HG03060 (cell line): ENCODE measurements around the gene SLC26A9.
"Not testable (repeated sequence)": the region's sequence is repeated elsewhere in the genome, so short reads cannot be mapped to it uniquely, and the experiment has no call there.

Experiments
- ATAC-seq: cut with Tn5 transposase; IDR thresholded peaks from one replicate; pipeline ENCODE4 v1.9.1; 2021; ENCODE audit warnings: low read depth, moderate number of reproducible peaks; ENCODE audit not compliant: unreplicated experiment

The SLC26A9 gene

DNA sequence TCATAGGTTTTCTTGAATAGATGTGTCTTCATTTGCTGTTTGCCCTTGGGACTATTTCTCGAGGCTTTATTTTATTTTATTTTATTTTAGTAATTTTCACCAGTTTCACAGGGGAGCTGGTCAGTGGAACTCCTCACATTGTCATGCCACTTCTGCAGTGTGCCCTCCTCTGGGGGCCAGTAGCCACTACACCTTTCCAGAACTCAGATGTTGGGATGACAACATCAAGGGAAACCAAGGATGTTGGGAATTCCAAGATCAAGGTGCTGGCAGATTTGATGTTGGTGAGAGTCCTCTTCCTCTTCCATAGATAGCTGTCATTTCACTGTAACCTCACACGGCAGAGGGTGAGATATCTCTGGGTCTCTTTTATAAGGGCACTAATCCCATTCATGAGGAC is 35.5 kb downstream of the SLC26A9 start:
- ATAC-seq: no peak

- not testable (repeated sequence) for ATAC-seq
These were observed 38.2 kb downstream of the SLC26A9 start for GRCh38 chr1:205905095-205905494.

DNA sequence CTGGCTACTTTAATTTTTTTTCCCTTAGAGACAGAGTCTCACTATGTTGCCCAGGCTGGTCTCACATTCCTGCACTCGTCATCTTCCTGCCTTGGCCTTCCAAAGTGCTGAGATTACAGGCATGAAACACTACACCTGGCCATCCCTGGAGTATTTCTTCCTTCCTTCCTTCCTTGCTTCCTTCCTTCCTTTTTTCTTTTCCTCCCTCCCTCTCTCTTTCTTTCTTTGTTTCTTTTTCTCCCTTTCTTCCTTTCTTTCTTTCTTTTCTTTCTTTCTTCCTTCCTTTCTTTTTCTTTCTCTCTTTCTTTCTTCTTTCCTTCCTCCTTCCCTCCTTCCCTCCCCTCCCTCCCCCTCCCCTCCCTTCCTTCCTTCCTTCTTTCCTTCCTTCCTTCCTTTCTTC is 46.9 kb downstream of the SLC26A9 start:
- ATAC-seq: no peak

GRCh38 chr1:205894119-205894518 is 49.1 kb downstream of the SLC26A9 start:
- not testable (repeated sequence) for ATAC-seq

- not testable (repeated sequence) for ATAC-seq
These were observed 51.1 kb downstream of the SLC26A9 start for GRCh38 chr1:205892175-205892574.

DNA sequence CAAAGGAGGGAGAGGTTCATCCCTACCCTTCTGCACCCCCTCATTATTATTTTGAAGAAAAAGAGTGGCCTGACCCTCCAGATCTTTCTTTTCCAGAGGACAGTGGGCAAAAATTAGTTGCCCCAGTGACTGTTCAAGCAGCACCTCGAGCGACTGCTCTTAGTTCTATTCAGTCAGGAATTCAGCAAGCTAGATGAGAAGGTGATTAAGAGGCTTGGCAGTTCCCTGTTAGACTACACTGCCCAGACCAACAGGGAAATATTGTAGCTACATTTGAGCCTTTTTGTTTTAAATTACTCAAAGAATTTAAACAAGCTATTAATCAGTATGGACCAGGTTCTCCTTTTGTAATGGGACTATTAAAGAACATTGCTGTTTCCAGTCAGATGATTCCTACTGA is 51.8 kb downstream of the SLC26A9 start:
- ATAC-seq: not testable (repeated sequence)

DNA sequence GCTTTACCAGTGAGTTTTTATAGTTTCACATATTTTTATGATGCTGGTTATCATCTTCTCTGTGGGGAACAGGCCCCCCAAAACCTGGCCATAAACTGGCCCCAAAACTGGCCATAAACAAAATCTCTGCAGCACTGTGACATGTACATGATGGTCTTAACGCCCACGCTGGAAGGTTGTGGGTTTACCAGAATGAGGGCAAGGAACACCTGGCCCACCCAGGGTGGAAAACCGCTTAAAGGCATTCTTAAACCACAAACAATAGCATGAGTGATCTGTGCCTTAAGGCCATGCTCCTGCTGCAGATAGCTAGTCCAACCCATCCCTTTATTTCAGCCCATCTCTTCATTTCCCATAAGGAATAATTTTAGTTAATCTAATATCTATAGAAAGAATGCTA is 52.6 kb downstream of the SLC26A9 start:
- ATAC-seq: not testable (repeated sequence)

DNA sequence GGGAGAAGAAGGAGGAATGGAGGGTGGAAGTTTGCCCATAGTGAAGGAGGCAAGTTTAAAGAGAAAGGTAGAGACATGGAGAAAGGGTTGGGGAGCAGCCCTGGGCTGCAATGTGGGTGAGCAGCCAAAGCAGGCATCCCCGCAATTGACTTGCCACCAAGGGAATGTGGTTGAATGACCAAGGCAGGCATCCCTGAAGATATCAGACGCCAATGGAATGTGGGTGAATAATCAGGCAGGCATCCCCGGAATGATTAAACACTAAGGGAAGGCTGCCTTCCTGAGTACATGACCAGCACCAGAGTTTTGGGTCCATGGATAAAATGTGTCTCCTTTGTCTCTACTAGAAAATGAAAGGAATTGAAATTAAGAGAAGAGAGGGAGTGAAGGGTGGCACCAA is 53.5 kb downstream of the SLC26A9 start:
- not testable (repeated sequence) for ATAC-seq

GRCh38 chr1:205889006-205889405 is 54.2 kb downstream of the SLC26A9 start:
- ATAC-seq: not testable (repeated sequence)

- ATAC-seq: no peak
These were observed 59.5 kb downstream of the SLC26A9 start for GRCh38 chr1:205883792-205884191.

DNA sequence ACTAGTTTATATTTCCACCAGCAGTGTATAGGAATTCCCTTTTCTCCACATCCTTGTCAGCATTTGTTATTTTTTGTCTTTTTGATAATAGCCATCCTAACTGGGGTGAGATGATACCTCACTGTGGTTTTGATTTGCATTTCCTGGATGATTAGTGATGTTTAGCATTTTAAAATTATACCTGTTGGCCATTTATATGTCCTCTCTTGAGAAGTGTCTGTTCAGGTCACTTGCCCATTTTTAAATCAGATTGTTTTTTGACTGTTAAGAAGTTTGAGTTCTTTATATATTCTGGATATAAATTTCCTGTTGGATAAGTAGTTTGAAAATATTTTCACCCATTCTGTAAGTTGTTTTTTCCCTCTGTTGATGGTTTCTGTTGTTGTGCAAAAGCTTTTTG is 62.3 kb downstream of the SLC26A9 start:
- no peak for ATAC-seq

GRCh38 chr1:205879974-205880373 is 63.3 kb downstream of the SLC26A9 start:
- no peak for ATAC-seq

DNA sequence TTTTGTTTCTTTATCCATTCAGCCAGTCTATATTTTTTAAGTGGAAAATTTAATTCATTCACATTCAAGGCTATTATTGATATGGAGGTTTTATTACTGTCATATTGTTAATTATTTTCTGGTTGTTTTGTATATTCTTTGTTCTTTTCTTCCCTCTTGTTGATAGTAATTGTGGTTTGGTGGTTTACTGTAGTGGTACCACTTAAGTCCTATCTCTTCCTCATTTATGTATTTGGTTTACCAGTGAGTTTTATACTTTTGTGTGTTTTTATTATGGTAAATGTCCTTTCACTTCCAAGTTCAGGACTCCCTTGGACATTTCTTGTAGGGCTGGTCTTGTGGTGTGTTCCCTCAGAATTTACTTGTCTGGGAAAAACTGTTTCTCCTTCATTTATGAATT is 65.2 kb downstream of the SLC26A9 start:
- ATAC-seq: no peak

DNA sequence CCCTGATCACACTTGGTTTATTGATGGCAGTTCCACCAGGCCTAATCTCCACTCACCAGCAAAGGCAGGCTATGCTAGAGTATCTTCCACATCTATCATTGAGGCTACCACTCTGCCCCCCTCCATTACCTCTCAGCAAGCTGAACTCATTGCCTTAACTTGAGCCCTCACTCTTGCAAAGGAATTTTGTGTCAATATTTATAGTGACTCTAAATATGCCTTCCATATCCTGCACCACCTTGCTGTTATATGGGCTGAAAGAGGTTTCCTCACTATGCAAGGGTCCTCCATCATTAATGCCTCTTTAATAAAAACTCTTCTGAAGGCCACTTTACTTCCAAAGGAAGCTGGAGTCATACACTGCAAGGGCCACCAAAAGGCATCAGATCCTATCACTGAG is 70.1 kb downstream of the SLC26A9 start:
- not testable (repeated sequence) for ATAC-seq

- no peak for ATAC-seq
These were observed 73.0 kb downstream of the SLC26A9 start for GRCh38 chr1:205870236-205870635.
